Fibroblast of lung (primary cell): ENCODE data around the gene NAA38. TPM values are rescaled to one million over a fixed set of nuclear protein-coding genes. Genes with fewer than 3 reads are reported as not detected.

Experiments
- DNase-seq, 2 donors: peaks; one replicate each; pipeline versions ENCODE4 v3.0.0 to v3.0.0-alpha.2; 2010; ENCODE audit warnings: low read depth in 2 of 2
- H2AFZ ChIP-seq: 2 replicates; pipeline ENCODE4 v1.5.1; 2012; ENCODE audit warnings: low read length, control low read depth, inconsistent platforms
- H3K27ac ChIP-seq: 2 replicates; pipeline ENCODE4 v1.5.1; 2011; ENCODE audit warnings: low read length, control low read depth; ENCODE audit not compliant: insufficient read depth
- H3K27me3 ChIP-seq: 2 replicates; pipeline ENCODE4 v1.5.1; 2011; ENCODE audit warnings: mild to moderate bottlenecking, low read length; ENCODE audit not compliant: control insufficient read depth, insufficient read depth
- H3K36me3 ChIP-seq: 2 replicates; pipeline ENCODE4 v1.5.1; 2011; ENCODE audit warnings: low read length; ENCODE audit not compliant: control insufficient read depth, insufficient read depth
- H3K4me1 ChIP-seq: 2 replicates; pipeline ENCODE4 v1.5.1; 2011; ENCODE audit warnings: low read length; ENCODE audit not compliant: control insufficient read depth, insufficient read depth; ENCODE audit errors: extremely low read depth
- H3K4me2 ChIP-seq: 2 replicates; pipeline ENCODE4 v1.5.1; 2011; ENCODE audit warnings: low read length, control low read depth; ENCODE audit not compliant: insufficient read depth; ENCODE audit errors: extremely low read depth
- H3K4me3 ChIP-seq, 4 experiments: fragments of 200-600 bp in 1 of 4; sonication (generic) in 1 of 4; replicated peaks in 1 of 4; 2 replicates each; pipeline ENCODE4 v1.5.1; 2011 to 2016; ENCODE audit warnings: low read length in 4 of 4, low read depth in 3 of 4, mild to moderate bottlenecking in 3 of 4, control low read depth in 2 of 4, inconsistent platforms in 1 of 4, mixed read lengths in 1 of 4; ENCODE audit not compliant: insufficient read depth in 1 of 4; ENCODE audit errors: control extremely low read depth in 1 of 4
- H3K79me2 ChIP-seq: 2 replicates; pipeline ENCODE4 v1.5.1; 2012; ENCODE audit warnings: mild to moderate bottlenecking, low read length, inconsistent platforms; ENCODE audit not compliant: control insufficient read depth, insufficient read depth
- H3K9ac ChIP-seq: 2 replicates; pipeline ENCODE4 v1.5.1; 2011; ENCODE audit warnings: mild to moderate bottlenecking, low read length, control low read depth; ENCODE audit not compliant: insufficient read depth
- H3K9me3 ChIP-seq: 2 replicates; pipeline ENCODE4 v1.5.1; 2012; ENCODE audit warnings: low read depth, low read length; ENCODE audit not compliant: control insufficient read depth, insufficient read depth
- H4K20me1 ChIP-seq: 2 replicates; pipeline ENCODE4 v1.5.1; 2011; ENCODE audit warnings: low read length; ENCODE audit not compliant: control insufficient read depth, insufficient read depth; ENCODE audit errors: extremely low read depth
- CTCF ChIP-seq, 2 donors: IDR thresholded peaks in 1 of 2; conservative IDR thresholded peaks in 1 of 2; 1 replicate in 1 of 2; 2 replicates in 1 of 2; pipeline ENCODE4 v1.5.1; 2011 to 2012; ENCODE audit warnings: low read length in 2 of 2, control low read depth in 1 of 2, inconsistent platforms in 1 of 2, low read depth in 1 of 2, mild to moderate bottlenecking in 1 of 2
- EZH2 ChIP-seq: IDR thresholded peaks from 2 replicates; pipeline ENCODE4 v1.5.1; 2012; ENCODE audit warnings: low read length, control low read depth, mild to moderate bottlenecking; ENCODE audit errors: missing control alignments
- polyA plus RNA-seq, 2 donors: library from polyadenylated mRNA; depleted of rRNA in 1 of 2; stranded (reverse) in 1 of 2; unstranded in 1 of 2; fragments of >200 nt; gene quantifications; 2 replicates each; pipeline ENCODE4 v1.2.1, GENCODE V29; 2011 to 2012; ENCODE audit warnings: missing spikeins in 1 of 2
- total RNA-seq: library from RNA; depleted of rRNA; stranded (reverse); fragments of >200 nt; gene quantifications from 2 replicates; pipeline ENCODE4 v1.2.1, GENCODE V29; 2014

The NAA38 gene
- total and polyA plus RNA-seq, 2 donors (not counting 1 experiment from before 2014, with no cell fraction given) = 31.0 to 78.9 TPM

- no peak for DNase-seq
- Histone ChIP-seq H3K79me2 (peaks cover 21% of the 10 kb centered on the region), H3K27me3 (no peaks in the 10 kb centered on the region), H3K4me1 (peaks cover 10% of the 10 kb centered on the region), H3K36me3 (peaks cover 48% of the 10 kb centered on the region), H3K27ac (no peak overlapping the region), H4K20me1 (no peaks in the 10 kb centered on the region), H3K4me3 (no peak overlapping the region), H3K4me2 (no peak overlapping the region), H3K9ac (no peak overlapping the region), H3K9me3 (no peaks in the 10 kb centered on the region), H2AFZ (no peak overlapping the region)
- TF ChIP-seq CTCF (conservative IDR thresholded peaks at IDR 0.05 in 1 of 2, IDR thresholded peaks at IDR 0.05 in 1 of 2; ENCODE audit: low read depth in 1 of 2, low read length in 2 of 2) (no peak), EZH2 (no peak)
Observed at GRCh38 chr17:7848739-7849129, 8.6 kb downstream of the NAA38 start.

- no peak for DNase-seq
- peaks cover 23% of the 10 kb centered on the region for H3K79me2 ChIP-seq
- TF ChIP-seq CTCF (conservative IDR thresholded peaks at IDR 0.05 in 1 of 2, IDR thresholded peaks at IDR 0.05 in 1 of 2; ENCODE audit: low read depth in 1 of 2, low read length in 2 of 2) (no peak), EZH2 (no peak)
- H3K27me3 ChIP-seq = no peaks in the 10 kb centered on the region
- H3K27ac ChIP-seq = no peak overlapping the region
- H4K20me1 ChIP-seq = no peaks in the 10 kb centered on the region
- peaks cover 47% of the 10 kb centered on the region for H3K36me3 ChIP-seq
- H3K4me1 ChIP-seq = peaks cover 10% of the 10 kb centered on the region
- H3K9ac ChIP-seq = no peak overlapping the region
- H3K9me3 ChIP-seq = no peaks in the 10 kb centered on the region
- H2AFZ ChIP-seq = no peak overlapping the region
- no peak overlapping the region for H3K4me2 ChIP-seq
- H3K4me3 ChIP-seq = no peak overlapping the region
Observed at GRCh38 chr17:7848131-7848579, 9.2 kb downstream of the NAA38 start.

GRCh38 chr17:7846765-7847661 lies 10.3 kb downstream of the NAA38 start:
- Histone ChIP-seq H3K27me3 (no peaks in the 10 kb centered on the region), H4K20me1 (no peaks in the 10 kb centered on the region), H3K79me2 (peaks cover 24% of the 10 kb centered on the region), H3K9me3 (no peaks in the 10 kb centered on the region), H3K36me3 (peaks cover 37% of the 10 kb centered on the region), H3K27ac (no peak overlapping the region), H3K9ac (no peak overlapping the region), H3K4me3 (no peak overlapping the region), H3K4me2 (no peak overlapping the region), H3K4me1 (peaks cover 8% of the 10 kb centered on the region), H2AFZ (no peak overlapping the region)
- no peak for DNase-seq
- TF ChIP-seq EZH2 (no peak), CTCF (conservative IDR thresholded peaks at IDR 0.05 in 1 of 2, IDR thresholded peaks at IDR 0.05 in 1 of 2; ENCODE audit: low read depth in 1 of 2, low read length in 2 of 2) (no peak)
